HCT116 (cell line): ENCODE results near the gene RIMBP2. TPM values are rescaled to one million over a fixed set of nuclear protein-coding genes. Genes with fewer than 3 reads are reported as not detected.

Experiments
- ATAC-seq: fragments of 200-7000 bp; cut with Tn5 transposase; 2 replicates; pipeline ENCODE4 v1.9.1; 2020; ENCODE audit warnings: mild to moderate bottlenecking, moderate library complexity
- BruUV-seq: library from RNA; stranded (reverse); fragments of 400-500 nt; replicated peaks from 2 replicates; lab custom pipeline; 2021; lab: Mats Ljungman, UMichigan
- CTCF ChIA-PET: fragments of 300-600 bp; sonication (Branson Sonifier 250); formaldehyde crosslinking; loops from one replicate; lab custom pipeline; 2021; ENCODE audit warnings: antibody characterized with exemption; lab: Charles Lee
- POLR2A ChIA-PET: fragments of 300-600, 350-600 bp; sonication (Branson Sonifier 250); formaldehyde crosslinking; loops from one replicate; lab custom pipeline; 2021; ENCODE audit warnings: antibody characterized with exemption; lab: Charles Lee
- RAD21 ChIA-PET, 2 experiments: fragments of 300-600 bp; sonication (Branson Sonifier 250); formaldehyde crosslinking; loops; one replicate each; lab custom pipeline; 2023; ENCODE audit warnings: low total read pairs in 2 of 2; ENCODE audit not compliant: uncharacterized antibody in 2 of 2, unreplicated experiment in 2 of 2, low non-redundant PET in 1 of 2; lab: Charles Lee
- DNase-seq: peaks from one replicate; pipeline ENCODE4 v3.0.0-alpha.2; 2010; ENCODE audit warnings: low read depth, low spot score
- H2AFZ ChIP-seq: fragments of 200-600 bp; shearing (Covaris generic), sonication (generic); 2 replicates; pipeline ENCODE4 v1.6.1; 2017; ENCODE audit warnings: low read depth, mixed run types, mixed read lengths, antibody characterized with exemption, low read length; ENCODE audit not compliant: poor library complexity, severe bottlenecking
- H3K27ac ChIP-seq: 2 replicates; pipeline ENCODE4 v1.5.1; 2012; ENCODE audit warnings: low read depth, low read length
- H3K27me3 ChIP-seq: fragments of 200-600 bp; sonication (generic); 2 replicates; pipeline ENCODE4 v1.6.1; 2016; ENCODE audit warnings: mixed run types, low read length, mixed read lengths; ENCODE audit not compliant: insufficient read depth
- H3K36me3 ChIP-seq, 2 experiments: fragments of 200-500 bp in 1 of 2; fragments of 200-600 bp in 1 of 2; sonication (Bioruptor generic) in 1 of 2; sonication (generic) in 1 of 2; 2 replicates each; pipeline versions ENCODE4 v1.5.1 to v1.6.1; 2014 to 2016; ENCODE audit warnings: low read length in 2 of 2, inconsistent platforms in 1 of 2, mixed read lengths in 1 of 2, mixed run types in 1 of 2; ENCODE audit not compliant: insufficient read depth in 2 of 2, control insufficient read depth in 1 of 2
- H3K4me1 ChIP-seq, 2 experiments: fragments of 200-600 bp in 1 of 2; sonication (generic) in 1 of 2; 2 replicates each; pipeline versions ENCODE4 v1.5.1 to v1.6.1; 2012 to 2017; ENCODE audit warnings: low read length in 2 of 2, inconsistent platforms in 1 of 2, mild to moderate bottlenecking in 1 of 2, mixed read lengths in 1 of 2, mixed run types in 1 of 2, moderate library complexity in 1 of 2; ENCODE audit not compliant: insufficient read depth in 2 of 2, control insufficient read depth in 1 of 2
- H3K4me2 ChIP-seq: fragments of 200-600 bp; sonication (generic); 2 replicates; pipeline ENCODE4 v1.6.1; 2017; ENCODE audit warnings: mixed run types, low read length, mixed read lengths
- H3K4me3 ChIP-seq, 2 experiments: fragments of 200-600 bp in 1 of 2; sonication (generic) in 1 of 2; replicated peaks in 1 of 2; 2 replicates each; pipeline ENCODE4 v1.5.1; 2011 to 2016; ENCODE audit warnings: low read length in 2 of 2, control low read depth in 1 of 2, low read depth in 1 of 2, mild to moderate bottlenecking in 1 of 2, mixed read lengths in 1 of 2, mixed run types in 1 of 2
- H3K79me2 ChIP-seq: fragments of 200-600 bp; sonication (generic); 2 replicates; pipeline ENCODE4 v1.6.1; 2017; ENCODE audit warnings: mild to moderate bottlenecking, mixed run types, low read length, moderate library complexity, mixed read lengths; ENCODE audit not compliant: insufficient read depth
- H3K9ac ChIP-seq: fragments of 200-600 bp; sonication (generic); 2 replicates; pipeline ENCODE4 v1.6.1; 2016; ENCODE audit warnings: low read length, mixed read lengths
- H3K9me2 ChIP-seq: fragments of 200-600 bp; sonication (generic), shearing (Covaris generic); 2 replicates; pipeline ENCODE4 v1.6.1; 2017; ENCODE audit warnings: mixed run types, mild to moderate bottlenecking, moderate library complexity; ENCODE audit not compliant: insufficient read depth
- H3K9me3 ChIP-seq, 2 experiments: fragments of 200-500 bp in 1 of 2; fragments of 200-600 bp in 1 of 2; sonication (Bioruptor generic) in 1 of 2; sonication (generic) in 1 of 2; 2 replicates each; pipeline ENCODE4 v1.6.1; 2014 to 2017; ENCODE audit warnings: low read length in 2 of 2, mixed read lengths in 2 of 2, inconsistent platforms in 1 of 2, low read depth in 1 of 2, mild to moderate bottlenecking in 1 of 2, mixed run types in 1 of 2, moderate library complexity in 1 of 2; ENCODE audit not compliant: control insufficient read depth in 1 of 2, insufficient read depth in 1 of 2
- H4K20me1 ChIP-seq: fragments of 200-600 bp; sonication (generic), shearing (Covaris generic); 2 replicates; pipeline ENCODE4 v1.6.1; 2017; ENCODE audit warnings: mixed run types, mild to moderate bottlenecking, moderate library complexity; ENCODE audit not compliant: insufficient read depth
- CBX3 ChIP-seq: IDR thresholded peaks from 2 replicates; pipeline ENCODE4 v1.6.1; 2012; ENCODE audit warnings: low read depth
- CEBPB ChIP-seq: IDR thresholded peaks from 2 replicates; pipeline ENCODE4 v1.6.1; 2012; ENCODE audit warnings: low read depth
- EGR1 ChIP-seq: IDR thresholded peaks from 2 replicates; pipeline ENCODE4 v1.6.1; 2012; ENCODE audit warnings: low read depth
- ELF1 ChIP-seq: IDR thresholded peaks from 2 replicates; pipeline ENCODE4 v1.6.1; 2012; ENCODE audit warnings: low read depth, borderline replicate concordance
- EZH2 ChIP-seq: fragments of 200-600 bp; sonication (generic); IDR thresholded peaks from 2 replicates; pipeline ENCODE4 v1.6.1; 2017; ENCODE audit warnings: antibody characterized with exemption, mixed run types
- EZH2phosphoT487 ChIP-seq: fragments of 200-600 bp; IDR thresholded peaks from 2 replicates; pipeline ENCODE4 v1.6.1; 2018; ENCODE audit warnings: antibody characterized with exemption, borderline replicate concordance
- FOSL1 ChIP-seq: IDR thresholded peaks from 2 replicates; pipeline ENCODE4 v1.6.1; 2012; ENCODE audit warnings: low read depth
- JUND ChIP-seq: IDR thresholded peaks from 2 replicates; pipeline ENCODE4 v1.6.1; 2012
- POLR2A ChIP-seq: IDR thresholded peaks from 2 replicates; pipeline ENCODE4 v1.7.0; 2011; ENCODE audit warnings: borderline replicate concordance; ENCODE audit not compliant: insufficient read depth, insufficient read length; ENCODE audit errors: extremely low read depth
- RAD21 ChIP-seq: IDR thresholded peaks from 2 replicates; pipeline ENCODE4 v1.6.1; 2012; ENCODE audit warnings: low read depth, mild to moderate bottlenecking
- SP1 ChIP-seq: IDR thresholded peaks from 2 replicates; pipeline ENCODE4 v1.6.1; 2012; ENCODE audit warnings: low read depth
- SRF ChIP-seq: IDR thresholded peaks from 2 replicates; pipeline ENCODE4 v1.6.1; 2012; ENCODE audit warnings: low read depth
- YY1 ChIP-seq: IDR thresholded peaks from 2 replicates; pipeline ENCODE4 v1.6.1; 2011; ENCODE audit warnings: low read length, low read depth, moderate library complexity, mild to moderate bottlenecking; ENCODE audit not compliant: insufficient replicate concordance; ENCODE audit errors: extremely low read depth
- ZFX ChIP-seq: fragments of 450-650 bp; IDR thresholded peaks from 2 replicates; pipeline ENCODE4 v1.6.1; 2017
- intact Hi-C: fragments of 100-400 bp; cut with micrococcal nuclease; formaldehyde crosslinking; loops from 2 replicates; pipeline ENCODE4 v1.10.0; 2022
- total RNA-seq: library from RNA; stranded (reverse); gene quantifications from one replicate; pipeline ENCODE4 v1.2.1, GENCODE V29; 2021; ENCODE audit not compliant: unreplicated experiment
- TF ChIP-seq, protein P1 (sequence below): IDR thresholded peaks from 2 replicates; pipeline ENCODE4 v1.6.1; 2012
- TF ChIP-seq, protein P2 (sequence below): IDR thresholded peaks from 2 replicates; pipeline ENCODE4 v1.6.1; 2012; ENCODE audit warnings: low read depth
- TF ChIP-seq, protein P3 (sequence below), 3 experiments: fragments of 200-600 bp in 1 of 3; sonication (generic) in 1 of 3; IDR thresholded peaks in 2 of 3; conservative IDR thresholded peaks in 1 of 3; 2 replicates each; pipeline ENCODE4 v1.5.1; 2012 to 2017; ENCODE audit warnings: low read depth in 2 of 3, low read length in 2 of 3, antibody characterized with exemption in 1 of 3, borderline replicate concordance in 1 of 3, control low read depth in 1 of 3, mild to moderate bottlenecking in 1 of 3, mixed read lengths in 1 of 3, mixed run types in 1 of 3, moderate library complexity in 1 of 3; ENCODE audit not compliant: insufficient read depth in 1 of 3
- TF ChIP-seq, protein P4 (sequence below): IDR thresholded peaks from 2 replicates; pipeline ENCODE4 v1.6.1; 2012

Gene RIMBP2
- total RNA-seq, 1 experiment from 2014 or later = not detected

DNA sequence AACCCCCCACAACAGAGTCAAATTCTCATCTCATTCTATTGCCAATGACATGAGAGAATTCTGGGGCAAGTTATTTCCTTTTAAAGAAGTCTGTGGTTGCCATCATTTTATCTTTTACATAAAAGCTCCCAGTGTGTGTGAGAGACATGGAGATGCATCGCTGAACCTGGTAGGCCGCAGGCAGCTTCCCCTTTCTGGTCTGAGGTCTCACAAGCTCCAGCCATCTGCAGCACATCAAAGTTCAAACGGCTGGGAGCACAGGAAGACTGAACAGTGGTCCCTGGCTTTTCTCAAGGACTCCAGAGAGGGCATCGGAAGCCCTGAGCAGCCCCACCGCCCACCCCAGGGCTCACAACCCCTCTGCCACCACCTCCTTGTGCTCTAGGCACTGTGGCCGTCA lies 141.7 kb downstream of the RIMBP2 start:
- Histone ChIP-seq H4K20me1 (no peaks in the 10 kb centered on the region), H3K79me2 (no peaks in the 10 kb centered on the region), H3K4me3 (no peak overlapping the region), H3K9ac (no peak overlapping the region), H3K4me1 (no peaks in the 10 kb centered on the region), H3K4me2 (no peak overlapping the region), H3K27me3 (no peaks in the 10 kb centered on the region), H3K27ac (no peak overlapping the region), H3K9me3 (no peaks in the 10 kb centered on the region), H3K9me2 (no peaks in the 10 kb centered on the region), H3K36me3 (no peaks in the 10 kb centered on the region), H2AFZ (no peak overlapping the region)
- DNase-seq (no peak), ATAC-seq (no peak)
- BruUV-seq = no TSS peak
- CTCF ChIA-PET = no interaction called here
- RAD21 ChIA-PET = no interaction called here
- POLR2A ChIA-PET = no interaction called here
- no peak for TF ChIP-seq RAD21
- no peak for TF ChIP-seq POLR2A
- no peak for TF ChIP-seq FOSL1
- no peak for TF ChIP-seq SRF
- no peak for TF ChIP-seq JUND
- TF ChIP-seq, protein P1, sequence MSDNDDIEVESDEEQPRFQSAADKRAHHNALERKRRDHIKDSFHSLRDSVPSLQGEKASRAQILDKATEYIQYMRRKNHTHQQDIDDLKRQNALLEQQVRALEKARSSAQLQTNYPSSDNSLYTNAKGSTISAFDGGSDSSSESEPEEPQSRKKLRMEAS = no peak
- no peak for TF ChIP-seq EZH2
- TF ChIP-seq CEBPB = no peak
- TF ChIP-seq YY1 = no peak
- no peak for TF ChIP-seq ZFX
- TF ChIP-seq EGR1 = no peak
- TF ChIP-seq, protein P2, sequence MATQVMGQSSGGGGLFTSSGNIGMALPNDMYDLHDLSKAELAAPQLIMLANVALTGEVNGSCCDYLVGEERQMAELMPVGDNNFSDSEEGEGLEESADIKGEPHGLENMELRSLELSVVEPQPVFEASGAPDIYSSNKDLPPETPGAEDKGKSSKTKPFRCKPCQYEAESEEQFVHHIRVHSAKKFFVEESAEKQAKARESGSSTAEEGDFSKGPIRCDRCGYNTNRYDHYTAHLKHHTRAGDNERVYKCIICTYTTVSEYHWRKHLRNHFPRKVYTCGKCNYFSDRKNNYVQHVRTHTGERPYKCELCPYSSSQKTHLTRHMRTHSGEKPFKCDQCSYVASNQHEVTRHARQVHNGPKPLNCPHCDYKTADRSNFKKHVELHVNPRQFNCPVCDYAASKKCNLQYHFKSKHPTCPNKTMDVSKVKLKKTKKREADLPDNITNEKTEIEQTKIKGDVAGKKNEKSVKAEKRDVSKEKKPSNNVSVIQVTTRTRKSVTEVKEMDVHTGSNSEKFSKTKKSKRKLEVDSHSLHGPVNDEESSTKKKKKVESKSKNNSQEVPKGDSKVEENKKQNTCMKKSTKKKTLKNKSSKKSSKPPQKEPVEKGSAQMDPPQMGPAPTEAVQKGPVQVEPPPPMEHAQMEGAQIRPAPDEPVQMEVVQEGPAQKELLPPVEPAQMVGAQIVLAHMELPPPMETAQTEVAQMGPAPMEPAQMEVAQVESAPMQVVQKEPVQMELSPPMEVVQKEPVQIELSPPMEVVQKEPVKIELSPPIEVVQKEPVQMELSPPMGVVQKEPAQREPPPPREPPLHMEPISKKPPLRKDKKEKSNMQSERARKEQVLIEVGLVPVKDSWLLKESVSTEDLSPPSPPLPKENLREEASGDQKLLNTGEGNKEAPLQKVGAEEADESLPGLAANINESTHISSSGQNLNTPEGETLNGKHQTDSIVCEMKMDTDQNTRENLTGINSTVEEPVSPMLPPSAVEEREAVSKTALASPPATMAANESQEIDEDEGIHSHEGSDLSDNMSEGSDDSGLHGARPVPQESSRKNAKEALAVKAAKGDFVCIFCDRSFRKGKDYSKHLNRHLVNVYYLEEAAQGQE = no peak
- TF ChIP-seq, protein P3, sequence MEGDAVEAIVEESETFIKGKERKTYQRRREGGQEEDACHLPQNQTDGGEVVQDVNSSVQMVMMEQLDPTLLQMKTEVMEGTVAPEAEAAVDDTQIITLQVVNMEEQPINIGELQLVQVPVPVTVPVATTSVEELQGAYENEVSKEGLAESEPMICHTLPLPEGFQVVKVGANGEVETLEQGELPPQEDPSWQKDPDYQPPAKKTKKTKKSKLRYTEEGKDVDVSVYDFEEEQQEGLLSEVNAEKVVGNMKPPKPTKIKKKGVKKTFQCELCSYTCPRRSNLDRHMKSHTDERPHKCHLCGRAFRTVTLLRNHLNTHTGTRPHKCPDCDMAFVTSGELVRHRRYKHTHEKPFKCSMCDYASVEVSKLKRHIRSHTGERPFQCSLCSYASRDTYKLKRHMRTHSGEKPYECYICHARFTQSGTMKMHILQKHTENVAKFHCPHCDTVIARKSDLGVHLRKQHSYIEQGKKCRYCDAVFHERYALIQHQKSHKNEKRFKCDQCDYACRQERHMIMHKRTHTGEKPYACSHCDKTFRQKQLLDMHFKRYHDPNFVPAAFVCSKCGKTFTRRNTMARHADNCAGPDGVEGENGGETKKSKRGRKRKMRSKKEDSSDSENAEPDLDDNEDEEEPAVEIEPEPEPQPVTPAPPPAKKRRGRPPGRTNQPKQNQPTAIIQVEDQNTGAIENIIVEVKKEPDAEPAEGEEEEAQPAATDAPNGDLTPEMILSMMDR (IDR thresholded peaks at IDR 0.05 in 2 of 3, conservative IDR thresholded peaks at IDR 0.05 in 1 of 3; ENCODE audit: borderline replicate concordance in 1 of 3, insufficient read depth in 1 of 3, low read depth in 2 of 3, low read length in 2 of 3) = no peak
- no peak for TF ChIP-seq ELF1
- TF ChIP-seq EZH2phosphoT487 = no peak
- no peak for TF ChIP-seq SP1
- no peak for TF ChIP-seq CBX3
- TF ChIP-seq, protein P4, sequence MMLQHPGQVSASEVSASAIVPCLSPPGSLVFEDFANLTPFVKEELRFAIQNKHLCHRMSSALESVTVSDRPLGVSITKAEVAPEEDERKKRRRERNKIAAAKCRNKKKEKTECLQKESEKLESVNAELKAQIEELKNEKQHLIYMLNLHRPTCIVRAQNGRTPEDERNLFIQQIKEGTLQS = no peak
- intact Hi-C loops = no loop called here
